DMS153 treated with DMSO at 0.1 percent for 48 hours (cell line): ENCODE data around the gene SLC7A10.
"Not testable (repeated sequence)": the region's sequence is repeated elsewhere in the genome, so short reads cannot be mapped to it uniquely, and the experiment has no call there.

ENCODE experiments used
- DNase-seq: peaks from one replicate; lab custom pipeline; 2025; ENCODE audit not compliant: unreplicated experiment; lab: John Stamatoyannopoulos, UW

Gene SLC7A10

GRCh38 chr19:33203529-33203928, 22.1 kb downstream of the SLC7A10 start:
- no peak for DNase-seq

- no peak for DNase-seq
Measured at GRCh38 chr19:33202546-33203507, 22.8 kb downstream of the SLC7A10 start.

DNA sequence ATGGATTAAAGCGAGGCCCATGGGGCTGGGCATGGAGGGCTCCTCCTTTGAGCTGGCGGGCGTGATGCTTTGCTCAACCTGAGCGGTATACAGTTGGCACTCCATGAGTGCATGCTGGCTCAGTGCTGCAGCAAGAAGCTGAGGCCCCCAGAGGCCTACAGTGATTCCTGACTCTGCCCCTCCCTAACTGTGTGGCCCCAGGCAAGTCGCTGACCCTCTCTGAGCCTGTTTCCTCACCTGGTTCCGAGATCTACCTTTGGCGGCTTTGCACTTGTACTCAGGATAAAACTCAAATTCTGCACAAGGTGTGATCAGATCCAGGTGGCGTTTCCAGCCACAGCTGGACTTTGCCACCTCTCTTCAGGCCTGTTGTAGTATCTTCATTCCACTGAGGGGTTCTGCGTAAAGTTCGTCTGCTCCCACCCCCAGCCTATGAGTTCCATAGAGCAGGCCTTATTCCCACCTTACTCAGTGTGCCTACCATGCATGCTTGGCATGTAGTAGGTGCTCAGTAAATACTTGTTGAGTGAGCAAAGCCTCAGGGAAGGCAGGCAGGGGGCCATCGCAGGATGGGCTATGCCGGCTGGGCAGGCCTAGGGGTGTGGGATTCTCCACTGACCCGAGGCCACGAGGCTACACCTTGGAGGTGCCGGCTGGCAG, 23.6 kb downstream of the SLC7A10 start:
- DNase-seq, result no peak

- DNase-seq, result no peak
Measured at GRCh38 chr19:33201473-33201872, 24.2 kb downstream of the SLC7A10 start.

- DNase-seq, result no peak
Measured at GRCh38 chr19:33199441-33200265, 26.0 kb downstream of the SLC7A10 start.

DNA sequence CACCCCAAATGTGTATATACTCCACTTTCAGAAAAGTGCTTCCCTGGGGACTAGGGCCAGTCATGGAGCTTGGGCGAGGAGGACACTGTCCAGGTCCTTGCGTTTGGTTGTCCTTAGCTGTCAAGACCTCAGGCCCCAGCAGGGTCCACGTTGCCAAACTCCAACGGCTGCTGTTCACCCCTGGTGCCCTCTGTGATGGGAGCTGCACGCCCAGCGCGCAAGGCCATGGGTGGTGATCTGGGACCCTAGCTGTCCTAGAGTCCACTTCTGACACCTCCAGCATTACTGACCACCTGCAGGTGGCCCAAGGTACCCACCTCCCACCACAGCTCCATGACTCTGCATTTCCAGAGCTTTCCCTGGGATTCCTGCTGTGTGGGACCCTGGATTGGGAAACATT, 27.5 kb downstream of the SLC7A10 start:
- DNase-seq, result no peak

- no peak for DNase-seq
Measured at GRCh38 chr19:33197591-33198000, 28.1 kb downstream of the SLC7A10 start.

GRCh38 chr19:33196446-33197193, 29.0 kb downstream of the SLC7A10 start:
- no peak for DNase-seq

- DNase-seq, result no peak
Measured at GRCh38 chr19:33195645-33196347, 29.9 kb downstream of the SLC7A10 start.

DNA sequence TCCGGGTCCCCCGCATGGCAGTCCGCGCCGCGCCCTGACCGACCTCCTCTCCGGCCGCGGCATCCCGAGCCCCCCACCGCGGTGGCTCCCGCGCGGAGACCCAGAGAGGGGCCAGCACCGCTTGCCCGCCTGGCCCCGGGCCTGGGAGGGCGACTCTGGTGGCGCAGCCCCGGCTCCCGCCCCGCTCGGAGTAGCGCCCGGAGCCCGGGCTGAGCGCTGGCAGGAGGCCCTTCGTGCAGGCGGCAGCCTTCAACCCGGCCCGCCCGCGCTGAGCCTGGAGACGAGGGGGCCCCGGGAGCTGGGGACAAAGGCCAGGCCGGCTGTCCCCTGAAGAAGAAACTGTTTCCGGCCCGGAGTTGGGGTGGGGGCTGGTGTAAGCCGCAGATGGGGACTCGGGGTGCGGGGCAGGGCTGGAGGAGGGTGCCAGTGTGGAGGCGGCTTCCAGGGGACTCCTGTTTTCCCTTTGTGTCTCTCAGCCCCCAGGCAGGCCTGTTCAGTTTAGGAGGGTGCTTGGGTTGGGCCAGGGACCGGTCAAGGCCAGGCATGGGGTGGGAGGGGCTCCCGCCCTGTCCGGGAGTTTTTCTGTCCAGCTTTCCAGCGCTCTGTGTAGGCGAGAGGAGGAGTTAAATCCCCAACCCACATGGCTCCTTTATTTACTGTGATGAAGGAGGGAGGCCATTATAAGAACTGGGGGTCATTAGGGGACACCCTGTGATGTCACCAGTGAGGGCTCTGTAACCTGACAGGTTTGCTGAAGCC, 30.6 kb downstream of the SLC7A10 start:
- no peak for DNase-seq

DNA sequence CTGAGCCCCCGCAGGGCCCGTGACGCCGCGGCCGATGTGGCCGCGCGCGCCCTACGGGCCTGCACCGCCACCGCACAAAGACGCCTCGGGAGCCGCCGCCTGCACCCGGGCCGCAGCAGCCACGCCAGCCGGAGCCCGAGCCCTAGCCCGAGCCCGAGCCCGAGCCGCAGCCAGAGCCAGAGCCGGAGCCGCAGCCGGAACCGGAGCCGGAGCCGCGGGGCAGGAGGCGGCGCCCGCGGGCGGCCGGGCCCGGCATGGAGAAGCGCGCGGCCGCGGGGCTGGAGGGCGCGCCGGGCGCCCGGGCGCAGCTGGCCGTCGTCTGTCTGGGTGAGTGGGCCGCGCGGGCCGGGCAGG, 31.1 kb downstream of the SLC7A10 start:
- DNase-seq, result no peak

GRCh38 chr19:33193865-33194362, 31.7 kb downstream of the SLC7A10 start, which contains the start of gene LRP3:
Gene LRP3, plus strand, starts transcription at chr19:33194330. Its CDS starts 456 bp downstream, at chr19:33194786.
- DNase-seq, result no peak

GRCh38 chr19:33193269-33193864, 32.3 kb downstream of the SLC7A10 start:
- no peak for DNase-seq

- no peak for DNase-seq
Measured at GRCh38 chr19:33192010-33192409, 33.6 kb downstream of the SLC7A10 start.

- no peak for DNase-seq
Measured at GRCh38 chr19:33191501-33191900, 34.1 kb downstream of the SLC7A10 start.

GRCh38 chr19:33191092-33191491, 34.6 kb downstream of the SLC7A10 start:
- not testable (repeated sequence) for DNase-seq

- DNase-seq, result no peak
Measured at GRCh38 chr19:33189453-33189852, 36.2 kb downstream of the SLC7A10 start.

DNA sequence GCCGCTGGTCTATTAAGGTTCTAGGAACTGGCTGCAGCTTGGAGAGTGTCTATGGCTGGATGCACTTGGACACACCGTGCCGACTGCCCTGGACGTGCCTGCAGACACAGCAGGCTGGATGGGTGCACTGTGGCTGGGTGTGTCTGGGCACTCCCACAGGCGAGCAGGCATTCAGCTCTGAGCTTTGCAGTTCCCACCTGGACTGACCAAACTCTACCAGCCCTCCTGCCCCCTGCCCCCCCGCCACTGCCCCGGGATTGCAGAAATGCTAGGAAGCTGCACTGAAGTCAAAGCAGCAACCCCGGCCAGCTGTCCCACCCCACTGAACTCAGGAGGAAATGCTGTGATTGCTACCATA, 38.5 kb downstream of the SLC7A10 start:
- no peak for DNase-seq
